ENCODE results near the gene ST14.

DNA sequence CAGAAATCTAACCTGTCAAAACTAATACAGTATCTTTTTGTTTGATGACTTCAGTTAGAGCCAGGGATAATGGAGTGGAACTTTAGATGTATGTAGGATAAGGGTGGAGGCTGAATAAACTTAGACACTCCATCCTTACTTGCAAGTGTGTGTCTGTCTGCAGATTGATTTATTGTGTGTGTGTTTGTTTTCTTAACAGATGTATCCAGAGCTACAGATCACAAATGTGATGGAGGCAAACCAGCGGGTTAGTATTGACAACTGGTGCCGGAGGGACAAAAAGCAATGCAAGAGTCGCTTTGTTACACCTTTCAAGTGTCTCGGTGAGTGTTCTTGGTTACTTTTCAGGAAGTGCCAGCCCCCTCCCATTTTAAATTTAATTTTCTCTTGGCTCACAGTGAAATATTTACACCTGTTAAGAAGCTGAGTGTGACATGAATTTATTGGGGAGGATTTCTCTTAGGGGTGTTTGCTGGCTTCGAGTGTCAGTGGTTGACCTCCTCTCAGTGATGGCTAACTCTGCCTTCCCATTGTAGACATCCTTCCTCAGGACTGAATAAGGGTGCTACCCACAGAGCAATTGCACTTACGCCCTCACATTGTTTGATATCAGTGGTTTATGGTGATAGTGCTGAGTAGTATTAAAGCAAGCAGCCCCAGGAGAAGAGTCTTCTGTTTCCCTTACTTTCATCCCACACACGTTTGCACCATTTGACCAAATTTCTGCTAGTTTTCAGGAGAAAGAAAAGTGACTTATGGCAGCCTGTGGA is 49.1 kb upstream of the ST14 start:
- TF ChIP-seq EZH2phosphoT487 (IDR thresholded peaks at IDR 0.05; ENCODE audit: insufficient read depth, low read depth) (no peak), EZH2 (IDR thresholded peaks at IDR 0.05; ENCODE audit: insufficient read depth, poor library complexity, severe bottlenecking) (no peak)
